Fibroblast of the conjunctiva (primary cell): ENCODE measurements around the gene CTNNA3.
"Not testable (repeated sequence)": the region's sequence is repeated elsewhere in the genome, so short reads cannot be mapped to it uniquely, and the experiment has no call there.

Source experiments
- DNase-seq: peaks from one replicate; pipeline ENCODE4 v3.0.0-alpha.2; 2010; ENCODE audit warnings: low read depth

Gene CTNNA3

GRCh38 chr10:67602268-67602950, 93.6 kb downstream of the CTNNA3 start:
- DNase-seq = peak; percentile 67

- no peak for DNase-seq
Observed at GRCh38 chr10:67599597-67599996, 96.4 kb downstream of the CTNNA3 start.

- no peak for DNase-seq
Observed at GRCh38 chr10:67596641-67597040, 99.4 kb downstream of the CTNNA3 start.

GRCh38 chr10:67587771-67588170, 108.2 kb downstream of the CTNNA3 start:
- no peak for DNase-seq

GRCh38 chr10:67575532-67575931, 120.5 kb downstream of the CTNNA3 start:
- no peak for DNase-seq

GRCh38 chr10:67573484-67573883, 122.5 kb downstream of the CTNNA3 start:
- no peak for DNase-seq

GRCh38 chr10:67571503-67571902, 124.5 kb downstream of the CTNNA3 start:
- no peak for DNase-seq

GRCh38 chr10:67558311-67558710, 137.7 kb downstream of the CTNNA3 start:
- DNase-seq = not testable (repeated sequence)

- DNase-seq = no peak
Observed at GRCh38 chr10:67553254-67553653, 142.7 kb downstream of the CTNNA3 start.

- no peak for DNase-seq
Observed at GRCh38 chr10:67550838-67551402, 145.1 kb downstream of the CTNNA3 start.

GRCh38 chr10:67550046-67550445, 145.9 kb downstream of the CTNNA3 start:
- DNase-seq = no peak

GRCh38 chr10:67549390-67549789, 146.6 kb downstream of the CTNNA3 start:
- peak; percentile 10 for DNase-seq

GRCh38 chr10:67541411-67541810, 154.6 kb downstream of the CTNNA3 start:
- no peak for DNase-seq

GRCh38 chr10:67539312-67539711, 156.7 kb downstream of the CTNNA3 start:
- peak; percentile 55 for DNase-seq

GRCh38 chr10:67537906-67538305, 158.1 kb downstream of the CTNNA3 start:
- DNase-seq = no peak

GRCh38 chr10:67533376-67533775, 162.6 kb downstream of the CTNNA3 start:
- DNase-seq = no peak

- not testable (repeated sequence) for DNase-seq
Observed at GRCh38 chr10:67530990-67531389, 165.0 kb downstream of the CTNNA3 start.

GRCh38 chr10:67527351-67527750, 168.6 kb downstream of the CTNNA3 start:
- DNase-seq = no peak

GRCh38 chr10:67521546-67521945, 174.4 kb downstream of the CTNNA3 start:
- no peak for DNase-seq

GRCh38 chr10:67520924-67521520, 175.0 kb downstream of the CTNNA3 start:
- peak; percentile 52 for DNase-seq

- DNase-seq = no peak
Observed at GRCh38 chr10:67519434-67519833, 176.6 kb downstream of the CTNNA3 start.

GRCh38 chr10:67518756-67519155, 177.2 kb downstream of the CTNNA3 start:
- DNase-seq = no peak

GRCh38 chr10:67518043-67518442, 178.0 kb downstream of the CTNNA3 start:
- DNase-seq = no peak

- DNase-seq = no peak
Observed at GRCh38 chr10:67506757-67507091, 189.3 kb downstream of the CTNNA3 start.
